HEK293 (cell line): Measurements from ENCODE around the gene TREM1.

ENCODE experiments used
- CTCF ChIA-PET: fragments of 350-600 bp; formaldehyde crosslinking; extraction: SDS; loops from one replicate; lab custom pipeline; 2021; ENCODE audit warnings: antibody characterized with exemption; lab: Yijun Ruan, JAX
- POLR2A ChIA-PET: fragments of 300-600 bp; formaldehyde crosslinking; extraction: SDS; loops from one replicate; lab custom pipeline; 2020; ENCODE audit warnings: antibody characterized with exemption, inconsistent platforms; lab: Yijun Ruan, JAX
- H3K27ac ChIP-seq: fragments of 200-500 bp; sonication (Bioruptor generic); 2 replicates; pipeline ENCODE4 v1.5.1; 2014; ENCODE audit warnings: low read depth, low read length, control low read depth, inconsistent platforms; ENCODE audit errors: extremely low read depth
- H3K36me3 ChIP-seq, 2 experiments: fragments of 200-500 bp in 1 of 2; sonication (Bioruptor generic) in 1 of 2; 1 replicate in 1 of 2; 2 replicates in 1 of 2; pipeline ENCODE4 v1.5.1; 2014 to 2017; ENCODE audit warnings: inconsistent platforms in 2 of 2, low read length in 2 of 2; ENCODE audit not compliant: control insufficient read depth in 2 of 2, insufficient read depth in 1 of 2
- H3K4me1 ChIP-seq: fragments of 200-500 bp; sonication (Bioruptor generic); 2 replicates; pipeline ENCODE4 v1.5.1; 2014; ENCODE audit warnings: mild to moderate bottlenecking, low read length, inconsistent platforms; ENCODE audit not compliant: control insufficient read depth, insufficient read depth
- H3K4me3 ChIP-seq: 2 replicates; pipeline ENCODE4 v1.5.1; 2011; ENCODE audit warnings: low read depth, mild to moderate bottlenecking, control low read depth, low read length, moderate library complexity
- H3K9me3 ChIP-seq: fragments of 200-500 bp; sonication (Bioruptor generic); 2 replicates; pipeline ENCODE4 v1.5.1; 2014; ENCODE audit warnings: low read depth, low read length, inconsistent platforms; ENCODE audit not compliant: control insufficient read depth, insufficient read depth
- BCL11A ChIP-seq: fragments of 450-650 bp; formaldehyde crosslinking; IDR thresholded peaks from 2 replicates; pipeline ENCODE4 v1.5.1; 2016; ENCODE audit warnings: low read depth, missing biosample characterization, missing genetic modification characterization
- OSR2 ChIP-seq: fragments of 450-650 bp; formaldehyde crosslinking; IDR thresholded peaks from 2 replicates; pipeline ENCODE4 v1.5.1; 2016; ENCODE audit warnings: missing biosample characterization, missing genetic modification characterization
- SP2 ChIP-seq: fragments of 450-650 bp; formaldehyde crosslinking; IDR thresholded peaks from 2 replicates; pipeline ENCODE4 v1.5.1; 2016; ENCODE audit warnings: missing biosample characterization, missing genetic modification characterization
- ZBTB17 ChIP-seq: fragments of 450-650 bp; formaldehyde crosslinking; IDR thresholded peaks from 2 replicates; pipeline ENCODE4 v1.5.1; 2016; ENCODE audit warnings: missing biosample characterization, missing genetic modification characterization
- ZBTB7A ChIP-seq: fragments of 450-650 bp; formaldehyde crosslinking; IDR thresholded peaks from 2 replicates; pipeline ENCODE4 v1.5.1; 2016; ENCODE audit warnings: low read depth, missing biosample characterization, missing genetic modification characterization
- ZFHX2 ChIP-seq: fragments of 450-650 bp; formaldehyde crosslinking; conservative IDR thresholded peaks from 2 replicates; pipeline ENCODE4 v1.5.1; 2016; ENCODE audit warnings: missing biosample characterization, missing genetic modification characterization
- ZNF10 ChIP-seq: fragments of 450-650 bp; formaldehyde crosslinking; IDR thresholded peaks from 2 replicates; pipeline ENCODE4 v1.5.1; 2017; ENCODE audit warnings: missing biosample characterization, missing genetic modification characterization
- ZNF169 ChIP-seq: fragments of 450-650 bp; formaldehyde crosslinking; IDR thresholded peaks from 2 replicates; pipeline ENCODE4 v1.5.1; 2016; ENCODE audit warnings: missing biosample characterization, missing genetic modification characterization
- ZNF184 ChIP-seq: fragments of 450-650 bp; IDR thresholded peaks from 2 replicates; pipeline ENCODE4 v1.5.1; 2018; ENCODE audit warnings: missing biosample characterization, mild to moderate bottlenecking, missing genetic modification characterization
- ZNF366 ChIP-seq: fragments of 450-650 bp; formaldehyde crosslinking; conservative IDR thresholded peaks from 2 replicates; pipeline ENCODE4 v1.5.1; 2016; ENCODE audit warnings: missing biosample characterization, missing genetic modification characterization
- ZNF404 ChIP-seq: fragments of 450-650 bp; formaldehyde crosslinking; IDR thresholded peaks from 2 replicates; pipeline ENCODE4 v1.5.1; 2017; ENCODE audit warnings: missing biosample characterization, missing genetic modification characterization
- ZNF423 ChIP-seq: fragments of 450-650 bp; formaldehyde crosslinking; IDR thresholded peaks from 2 replicates; pipeline ENCODE4 v1.5.1; 2016; ENCODE audit warnings: missing biosample characterization, missing genetic modification characterization
- ZNF510 ChIP-seq: fragments of 450-650 bp; formaldehyde crosslinking; IDR thresholded peaks from 2 replicates; pipeline ENCODE4 v1.5.1; 2018; ENCODE audit warnings: mild to moderate bottlenecking, missing genetic modification characterization, missing biosample characterization; ENCODE audit not compliant: insufficient replicate concordance
- ZNF529 ChIP-seq: fragments of 450-650 bp; formaldehyde crosslinking; IDR thresholded peaks from 2 replicates; pipeline ENCODE4 v1.5.1; 2017; ENCODE audit warnings: missing genetic modification characterization, missing biosample characterization; ENCODE audit not compliant: insufficient replicate concordance
- ZNF555 ChIP-seq: fragments of 450-650 bp; formaldehyde crosslinking; conservative IDR thresholded peaks from 2 replicates; pipeline ENCODE4 v1.5.1; 2017; ENCODE audit warnings: missing biosample characterization, mild to moderate bottlenecking, missing genetic modification characterization, inconsistent platforms
- ZNF600 ChIP-seq: fragments of 450-650 bp; formaldehyde crosslinking; IDR thresholded peaks from 2 replicates; pipeline ENCODE4 v1.5.1; 2016; ENCODE audit warnings: missing biosample characterization, missing genetic modification characterization
- ZNF707 ChIP-seq: fragments of 450-650 bp; formaldehyde crosslinking; IDR thresholded peaks from 2 replicates; pipeline ENCODE4 v1.5.1; 2016; ENCODE audit warnings: missing biosample characterization, missing genetic modification characterization
- ZNF747 ChIP-seq: fragments of 450-650 bp; formaldehyde crosslinking; IDR thresholded peaks from 2 replicates; pipeline ENCODE4 v1.5.1; 2016; ENCODE audit warnings: missing biosample characterization, missing genetic modification characterization
- TF ChIP-seq, protein P1 (sequence below): fragments of 450-650 bp; formaldehyde crosslinking; IDR thresholded peaks from 2 replicates; pipeline ENCODE4 v1.5.1; 2016; ENCODE audit warnings: missing biosample characterization, missing genetic modification characterization
- TF ChIP-seq, protein P2 (sequence below): fragments of 450-650 bp; formaldehyde crosslinking; IDR thresholded peaks from 2 replicates; pipeline ENCODE4 v1.5.1; 2016; ENCODE audit warnings: missing biosample characterization, missing genetic modification characterization
- TF ChIP-seq, protein P3 (sequence below): fragments of 450-650 bp; formaldehyde crosslinking; IDR thresholded peaks from 2 replicates; pipeline ENCODE4 v1.5.1; 2017; ENCODE audit warnings: missing biosample characterization, missing genetic modification characterization
- TF ChIP-seq, protein P4 (sequence below): fragments of 450-650 bp; formaldehyde crosslinking; conservative IDR thresholded peaks from 2 replicates; pipeline ENCODE4 v1.5.1; 2016; ENCODE audit warnings: low read depth, missing biosample characterization, missing genetic modification characterization

Gene TREM1

DNA sequence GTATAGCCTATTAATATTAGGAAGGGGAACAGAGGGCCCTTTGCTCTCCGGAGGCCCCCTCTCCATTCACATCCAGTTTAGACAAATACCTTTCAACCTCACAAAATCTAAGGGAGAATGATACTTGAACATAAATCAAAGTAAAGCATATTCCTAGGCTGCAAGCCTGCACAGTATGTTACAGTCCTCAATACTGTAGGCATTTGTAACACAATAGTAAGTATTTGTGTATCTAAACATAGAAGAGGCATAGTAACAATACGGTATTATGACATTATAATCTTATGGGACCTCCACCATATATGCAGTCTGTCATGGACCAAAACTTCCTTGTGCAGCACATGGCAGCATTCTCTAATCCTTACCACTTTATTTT, 2.3 kb upstream of the TREM1 start:
- H3K4me1 ChIP-seq = no peaks in the 10 kb centered on the region; the same call in 1 of the 2 replicates
- no peaks in the 10 kb centered on the region for H3K36me3 ChIP-seq
- ChIA-PET POLR2A (no interaction called here), CTCF (interaction anchor here (1.1 to 1.5 kb wide), 2 partner anchors 11 to 18 kb away, joined by 3 to 7 read pairs; no protein-coding TSS in a partner anchor)
- no peaks in the 10 kb centered on the region for H3K9me3 ChIP-seq
- H3K27ac ChIP-seq = no peak overlapping the region
- no peak for TF ChIP-seq OSR2
- no peak for TF ChIP-seq ZNF555
- TF ChIP-seq ZNF529 = no peak
- no peak for TF ChIP-seq ZNF366 (tag by site-specific recombination)
- no peak for TF ChIP-seq ZNF747
- TF ChIP-seq ZNF169 (tag by site-specific recombination) = no peak
- TF ChIP-seq ZNF423 (tag by site-specific recombination) = no peak
- no peak for TF ChIP-seq ZBTB17 (tag by site-specific recombination)
- no peak for TF ChIP-seq BCL11A
- no peak for TF ChIP-seq ZFHX2
- H3K4me3 ChIP-seq = no peak overlapping the region

DNA sequence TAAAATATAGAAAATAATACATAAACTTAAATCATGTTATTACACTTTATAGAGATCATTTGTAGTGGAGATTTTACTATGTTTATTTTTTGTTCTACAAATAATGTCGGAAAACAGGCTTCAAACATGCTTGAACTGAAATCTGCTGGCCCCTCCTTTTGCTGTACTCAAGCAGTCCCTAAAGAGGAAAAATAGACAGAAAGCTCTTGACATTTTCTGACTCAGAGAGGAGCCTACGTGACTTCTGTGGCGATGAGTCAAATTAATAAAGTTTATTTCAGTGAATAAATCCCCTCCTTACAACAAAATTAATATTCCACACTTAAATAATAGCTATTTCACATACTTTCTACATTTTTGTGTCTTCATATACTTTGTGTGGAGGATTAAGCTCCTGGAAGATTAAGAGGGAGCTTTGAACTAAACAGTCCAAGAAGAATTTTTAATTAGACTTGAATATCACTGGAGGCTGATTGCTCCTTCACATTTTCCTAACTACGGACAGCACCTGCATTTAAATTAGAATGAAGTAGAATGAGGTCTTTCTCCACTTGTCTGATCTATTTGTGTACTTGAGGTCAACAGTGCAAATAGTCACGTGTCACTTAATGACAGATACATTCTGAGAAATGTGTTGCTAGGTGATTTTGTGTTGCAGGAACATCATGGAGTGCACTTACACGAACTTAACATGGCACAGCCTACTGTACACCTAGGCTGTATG, 1.7 kb upstream of the TREM1 start:
- no peaks in the 10 kb centered on the region for H3K36me3 ChIP-seq
- H3K4me3 ChIP-seq = no peak overlapping the region
- H3K9me3 ChIP-seq = no peaks in the 10 kb centered on the region
- POLR2A ChIA-PET = no interaction called here
- no peaks in the 10 kb centered on the region; the same call in 1 of the 2 replicates for H3K4me1 ChIP-seq
- no peak for TF ChIP-seq ZNF10 (tag by site-specific recombination)
- TF ChIP-seq ZBTB7A (tag by site-specific recombination) = no peak
- TF ChIP-seq ZNF184 (tag by site-specific recombination) = no peak
- TF ChIP-seq, protein P1, sequence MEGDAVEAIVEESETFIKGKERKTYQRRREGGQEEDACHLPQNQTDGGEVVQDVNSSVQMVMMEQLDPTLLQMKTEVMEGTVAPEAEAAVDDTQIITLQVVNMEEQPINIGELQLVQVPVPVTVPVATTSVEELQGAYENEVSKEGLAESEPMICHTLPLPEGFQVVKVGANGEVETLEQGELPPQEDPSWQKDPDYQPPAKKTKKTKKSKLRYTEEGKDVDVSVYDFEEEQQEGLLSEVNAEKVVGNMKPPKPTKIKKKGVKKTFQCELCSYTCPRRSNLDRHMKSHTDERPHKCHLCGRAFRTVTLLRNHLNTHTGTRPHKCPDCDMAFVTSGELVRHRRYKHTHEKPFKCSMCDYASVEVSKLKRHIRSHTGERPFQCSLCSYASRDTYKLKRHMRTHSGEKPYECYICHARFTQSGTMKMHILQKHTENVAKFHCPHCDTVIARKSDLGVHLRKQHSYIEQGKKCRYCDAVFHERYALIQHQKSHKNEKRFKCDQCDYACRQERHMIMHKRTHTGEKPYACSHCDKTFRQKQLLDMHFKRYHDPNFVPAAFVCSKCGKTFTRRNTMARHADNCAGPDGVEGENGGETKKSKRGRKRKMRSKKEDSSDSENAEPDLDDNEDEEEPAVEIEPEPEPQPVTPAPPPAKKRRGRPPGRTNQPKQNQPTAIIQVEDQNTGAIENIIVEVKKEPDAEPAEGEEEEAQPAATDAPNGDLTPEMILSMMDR (tag by site-specific recombination) = no peak
- no peak for TF ChIP-seq SP2 (tag by site-specific recombination)
- TF ChIP-seq ZNF707 (tag by site-specific recombination) = no peak
- no peak for TF ChIP-seq ZNF600 (tag by site-specific recombination)
- TF ChIP-seq, all 188 proteins: peak for 0
- no peak overlapping the region for H3K27ac ChIP-seq
- CTCF ChIA-PET = interaction anchor here (0.6 to 1.5 kb wide), 9 partner anchors 9 to 418 kb away, joined by 3 to 7 read pairs (median 3); no protein-coding TSS in a partner anchor

DNA sequence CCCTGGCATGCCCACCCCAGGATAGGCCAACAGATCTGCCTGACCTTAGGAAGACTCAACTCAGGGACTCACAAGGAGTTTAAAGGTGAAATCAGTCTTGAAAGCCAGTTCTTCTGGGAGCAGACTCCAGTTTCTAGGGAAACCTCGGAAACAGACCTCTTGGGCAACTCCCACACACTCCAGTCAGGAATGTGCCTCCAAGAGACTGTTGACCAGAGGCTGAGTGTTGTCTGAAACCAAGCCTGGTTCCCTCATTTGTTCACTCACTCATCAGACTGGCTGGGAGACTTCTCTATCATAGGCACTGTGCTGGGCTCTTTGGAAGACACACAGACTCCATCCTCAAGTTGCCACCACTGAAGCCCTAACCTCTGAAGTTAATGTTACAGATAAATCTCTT, 1.8 kb downstream of the TREM1 start:
- no peaks in the 10 kb centered on the region for H3K36me3 ChIP-seq
- no peak for TF ChIP-seq ZNF510 (tag by site-specific recombination)
- TF ChIP-seq ZNF707 (tag by site-specific recombination) = no peak
- TF ChIP-seq, protein P2, sequence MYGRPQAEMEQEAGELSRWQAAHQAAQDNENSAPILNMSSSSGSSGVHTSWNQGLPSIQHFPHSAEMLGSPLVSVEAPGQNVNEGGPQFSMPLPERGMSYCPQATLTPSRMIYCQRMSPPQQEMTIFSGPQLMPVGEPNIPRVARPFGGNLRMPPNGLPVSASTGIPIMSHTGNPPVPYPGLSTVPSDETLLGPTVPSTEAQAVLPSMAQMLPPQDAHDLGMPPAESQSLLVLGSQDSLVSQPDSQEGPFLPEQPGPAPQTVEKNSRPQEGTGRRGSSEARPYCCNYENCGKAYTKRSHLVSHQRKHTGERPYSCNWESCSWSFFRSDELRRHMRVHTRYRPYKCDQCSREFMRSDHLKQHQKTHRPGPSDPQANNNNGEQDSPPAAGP (tag by site-specific recombination) = no peak
- TF ChIP-seq, protein P3, sequence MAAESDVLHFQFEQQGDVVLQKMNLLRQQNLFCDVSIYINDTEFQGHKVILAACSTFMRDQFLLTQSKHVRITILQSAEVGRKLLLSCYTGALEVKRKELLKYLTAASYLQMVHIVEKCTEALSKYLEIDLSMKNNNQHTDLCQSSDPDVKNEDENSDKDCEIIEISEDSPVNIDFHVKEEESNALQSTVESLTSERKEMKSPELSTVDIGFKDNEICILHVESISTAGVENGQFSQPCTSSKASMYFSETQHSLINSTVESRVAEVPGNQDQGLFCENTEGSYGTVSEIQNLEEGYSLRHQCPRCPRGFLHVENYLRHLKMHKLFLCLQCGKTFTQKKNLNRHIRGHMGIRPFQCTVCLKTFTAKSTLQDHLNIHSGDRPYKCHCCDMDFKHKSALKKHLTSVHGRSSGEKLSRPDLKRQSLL (tag by site-specific recombination) = no peak
- TF ChIP-seq, protein P4, sequence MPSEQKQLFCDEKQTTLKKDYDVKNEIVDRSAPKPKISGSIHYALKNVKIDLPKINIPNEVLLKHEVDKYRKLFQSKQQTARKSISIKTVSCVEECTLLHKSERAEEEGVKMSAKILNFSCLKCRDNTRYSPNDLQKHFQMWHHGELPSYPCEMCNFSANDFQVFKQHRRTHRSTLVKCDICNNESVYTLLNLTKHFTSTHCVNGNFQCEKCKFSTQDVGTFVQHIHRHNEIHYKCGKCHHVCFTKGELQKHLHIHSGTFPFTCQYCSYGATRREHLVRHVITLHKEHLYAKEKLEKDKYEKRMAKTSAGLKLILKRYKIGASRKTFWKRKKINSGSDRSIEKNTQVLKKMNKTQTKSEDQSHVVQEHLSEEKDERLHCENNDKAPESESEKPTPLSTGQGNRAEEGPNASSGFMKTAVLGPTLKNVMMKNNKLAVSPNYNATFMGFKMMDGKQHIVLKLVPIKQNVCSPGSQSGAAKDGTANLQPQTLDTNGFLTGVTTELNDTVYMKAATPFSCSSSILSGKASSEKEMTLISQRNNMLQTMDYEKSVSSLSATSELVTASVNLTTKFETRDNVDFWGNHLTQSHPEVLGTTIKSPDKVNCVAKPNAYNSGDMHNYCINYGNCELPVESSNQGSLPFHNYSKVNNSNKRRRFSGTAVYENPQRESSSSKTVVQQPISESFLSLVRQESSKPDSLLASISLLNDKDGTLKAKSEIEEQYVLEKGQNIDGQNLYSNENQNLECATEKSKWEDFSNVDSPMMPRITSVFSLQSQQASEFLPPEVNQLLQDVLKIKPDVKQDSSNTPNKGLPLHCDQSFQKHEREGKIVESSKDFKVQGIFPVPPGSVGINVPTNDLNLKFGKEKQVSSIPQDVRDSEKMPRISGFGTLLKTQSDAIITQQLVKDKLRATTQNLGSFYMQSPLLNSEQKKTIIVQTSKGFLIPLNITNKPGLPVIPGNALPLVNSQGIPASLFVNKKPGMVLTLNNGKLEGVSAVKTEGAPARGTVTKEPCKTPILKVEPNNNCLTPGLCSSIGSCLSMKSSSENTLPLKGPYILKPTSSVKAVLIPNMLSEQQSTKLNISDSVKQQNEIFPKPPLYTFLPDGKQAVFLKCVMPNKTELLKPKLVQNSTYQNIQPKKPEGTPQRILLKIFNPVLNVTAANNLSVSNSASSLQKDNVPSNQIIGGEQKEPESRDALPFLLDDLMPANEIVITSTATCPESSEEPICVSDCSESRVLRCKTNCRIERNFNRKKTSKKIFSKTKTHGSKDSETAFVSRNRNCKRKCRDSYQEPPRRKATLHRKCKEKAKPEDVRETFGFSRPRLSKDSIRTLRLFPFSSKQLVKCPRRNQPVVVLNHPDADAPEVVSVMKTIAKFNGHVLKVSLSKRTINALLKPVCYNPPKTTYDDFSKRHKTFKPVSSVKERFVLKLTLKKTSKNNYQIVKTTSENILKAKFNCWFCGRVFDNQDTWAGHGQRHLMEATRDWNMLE (tag by site-specific recombination) = no peak
- TF ChIP-seq OSR2 = no peak
- TF ChIP-seq ZNF404 (tag by site-specific recombination) = no peak
- H3K9me3 ChIP-seq = no peaks in the 10 kb centered on the region
- no peak overlapping the region for H3K27ac ChIP-seq
- ChIA-PET POLR2A (no interaction called here), CTCF (interaction anchor here (0.9 kb wide), 1 partner anchor 22 kb away, joined by 3 read pairs; no protein-coding TSS in a partner anchor)
- H3K4me1 ChIP-seq = no peaks in the 10 kb centered on the region; the same call in 1 of the 2 replicates
- no peak overlapping the region for H3K4me3 ChIP-seq
